Suppressor macrophage treated with lipopolysaccharide for 1 hour (primary cell): ENCODE measurements around the gene EFNA4.

Experiments
- DNase-seq, 3 donors: peaks; one replicate each; pipeline ENCODE4 v3.0.0-alpha.2; 2020 to 2022

Gene EFNA4

GRCh38 chr1:155034318-155035208 is 29.0 kb upstream of the EFNA4 start:
- DNase-seq: no peak

GRCh38 chr1:155035936-155036335 is 27.6 kb upstream of the EFNA4 start:
- DNase-seq: peak; percentile 76 to 90 (median 86)

- no peak for DNase-seq
These were observed 26.5 kb upstream of the EFNA4 start for GRCh38 chr1:155037043-155037442.

GRCh38 chr1:155037851-155038441 is 25.6 kb upstream of the EFNA4 start:
- DNase-seq: no peak

GRCh38 chr1:155038602-155039307 is 24.8 kb upstream of the EFNA4 start:
- peak; percentile 25 to 45 (median 28) for DNase-seq

GRCh38 chr1:155039308-155039669 is 24.3 kb upstream of the EFNA4 start:
- DNase-seq: no peak

- no peak for DNase-seq
These were observed 23.0 kb upstream of the EFNA4 start for GRCh38 chr1:155040358-155041093.

GRCh38 chr1:155042789-155043188 is 20.8 kb upstream of the EFNA4 start:
- DNase-seq: no peak

GRCh38 chr1:155043301-155043702 is 20.2 kb upstream of the EFNA4 start:
- no peak for DNase-seq

GRCh38 chr1:155043793-155044192 is 19.7 kb upstream of the EFNA4 start:
- DNase-seq: no peak

- DNase-seq: no peak
These were observed 19.2 kb upstream of the EFNA4 start for GRCh38 chr1:155044365-155044764.

- DNase-seq: peak; percentile 93 to 94 (median 94)
These were observed 18.5 kb upstream of the EFNA4 start for GRCh38 chr1:155044812-155045657.

GRCh38 chr1:155048449-155049334 is 14.8 kb upstream of the EFNA4 start:
- DNase-seq: no peak

GRCh38 chr1:155049651-155050559 is 13.6 kb upstream of the EFNA4 start:
- DNase-seq: no peak

- peak; percentile 91 to 96 (median 95) for DNase-seq
These were observed 12.8 kb upstream of the EFNA4 start, which contains the start of gene ADAM15 for GRCh38 chr1:155050560-155051341. Gene ADAM15 (plus strand): TSS chr1:155051316. CDS start chr1:155051387, 71 bp downstream.

GRCh38 chr1:155051342-155051776 is 12.2 kb upstream of the EFNA4 start:
- no peak for DNase-seq

- peak; percentile 74 to 81 (median 74) for DNase-seq
These were observed 11.7 kb upstream of the EFNA4 start for GRCh38 chr1:155051777-155052398.
